ENCODE data around the gene MYBBP1A. TPM values are rescaled to one million over a fixed set of nuclear protein-coding genes. Genes with fewer than 3 reads are reported as not detected.

Gene MYBBP1A
- total and polyA plus RNA-seq, 2 donors (not counting 1 experiment from before 2014, with no cell fraction given): 72.4 to 74.4 TPM

GRCh38 chr17:4548721-4549531 lies 6.3 kb downstream of the MYBBP1A start:
- H2AFZ ChIP-seq (ENCODE audit: insufficient read depth, low read depth, low read length, poor library complexity, severe bottlenecking): no peak overlapping the region
- no peak overlapping the region for H3K4me3 ChIP-seq (ENCODE audit: control extremely low read depth in 1 of 5, extremely low read depth in 1 of 5, insufficient read depth in 1 of 5, low read depth in 2 of 5, low read length in 4 of 5)
- H3K79me2 ChIP-seq (ENCODE audit: control insufficient read depth, insufficient read depth, low read length): peaks cover 9% of the 10 kb centered on the region
- H3K9me3 Mint-ChIP-seq (ENCODE audit: insufficient read depth): no peaks in the 10 kb centered on the region
- H3K4me2 ChIP-seq (replicated peaks; ENCODE audit: low read depth, low read length, poor library complexity, severe bottlenecking): no peak overlapping the region
- DNase-seq (no peak), ATAC-seq (ENCODE audit: low read depth) (no peak)
- intact Hi-C loops (cut with micrococcal nuclease): no loop called here
- H4K20me1 ChIP-seq (ENCODE audit: control insufficient read depth, insufficient read depth, low read length, poor library complexity, severe bottlenecking): peaks cover 4% of the 10 kb centered on the region
- H3K4me3 Mint-ChIP-seq: no peak overlapping the region
- no peak overlapping the region for H3K9ac ChIP-seq (ENCODE audit: low read length)
- WGBS (ENCODE audit: insufficient coverage): 93% methylated on average over 24 of the region's 24 CpGs
- TF ChIP-seq CTCF (IDR thresholded peaks at IDR 0.05): no peak
- TF ChIP-seq EZH2 (IDR thresholded peaks at IDR 0.05; ENCODE audit: borderline replicate concordance, insufficient read depth, low read depth, low read length, poor library complexity, severe bottlenecking): no peak
- H3K36me3 ChIP-seq (replicated peaks in 1 of 2; ENCODE audit: control extremely low read depth in 1 of 2, control insufficient read depth in 1 of 2, extremely low read depth in 1 of 2, insufficient read depth in 2 of 2, low read length in 1 of 2): peaks cover 0 to 78% of the 10 kb centered on the region in 2 experiments
- ChIA-PET POLR2A (no interaction called here), CTCF (interaction anchor here (0.6 kb wide), 1 partner anchor 118 kb away, joined by 3 read pairs; no protein-coding TSS in a partner anchor)
- H3K27ac Mint-ChIP-seq: no peak overlapping the region
- H3K27me3 Mint-ChIP-seq: no peaks in the 10 kb centered on the region
- H3K4me1 ChIP-seq (ENCODE audit: control insufficient read depth in 2 of 2, insufficient read depth in 2 of 2, low read length in 2 of 2): peaks cover 3 to 4% of the 10 kb centered on the region in 2 donors
- H3K4me1 Mint-ChIP-seq: peaks cover 5% of the 10 kb centered on the region
- H3K9me3 ChIP-seq (ENCODE audit: control extremely low read depth in 1 of 3, control insufficient read depth in 2 of 3, insufficient read depth in 1 of 3, low read length in 2 of 3): no peaks in the 10 kb centered on the region
- no peaks in the 10 kb centered on the region for H3K27me3 ChIP-seq (replicated peaks in 1 of 4; ENCODE audit: control extremely low read depth in 1 of 4, control insufficient read depth in 3 of 4, insufficient read depth in 4 of 4, low read length in 3 of 4)
- no peak overlapping the region for H3K27ac ChIP-seq (ENCODE audit: low read length in 2 of 2)

- intact Hi-C loops (cut with micrococcal nuclease): no loop called here
- Histone ChIP-seq H3K36me3 (replicated peaks in 1 of 2; ENCODE audit: control extremely low read depth in 1 of 2, control insufficient read depth in 1 of 2, extremely low read depth in 1 of 2, insufficient read depth in 2 of 2, low read length in 1 of 2) (peaks cover 0 to 85% of the 10 kb centered on the region in 2 experiments), H3K4me2 (replicated peaks; ENCODE audit: low read depth, low read length, poor library complexity, severe bottlenecking) (no peak overlapping the region), H3K4me3 (ENCODE audit: control extremely low read depth in 1 of 5, extremely low read depth in 1 of 5, insufficient read depth in 1 of 5, low read depth in 2 of 5, low read length in 4 of 5) (no peak overlapping the region), H3K9ac (ENCODE audit: low read length) (no peak overlapping the region), H3K4me1 (ENCODE audit: control insufficient read depth in 2 of 2, insufficient read depth in 2 of 2, low read length in 2 of 2) (no peaks in the 10 kb centered on the region), H3K79me2 (ENCODE audit: control insufficient read depth, insufficient read depth, low read length) (peaks cover 2% of the 10 kb centered on the region), H2AFZ (ENCODE audit: insufficient read depth, low read depth, low read length, poor library complexity, severe bottlenecking) (no peak overlapping the region), H3K9me3 (ENCODE audit: control extremely low read depth in 1 of 3, control insufficient read depth in 2 of 3, insufficient read depth in 1 of 3, low read length in 2 of 3) (no peaks in the 10 kb centered on the region), H3K27ac (ENCODE audit: low read length in 2 of 2) (no peak overlapping the region), H3K27me3 (replicated peaks in 1 of 4; ENCODE audit: control extremely low read depth in 1 of 4, control insufficient read depth in 3 of 4, insufficient read depth in 4 of 4, low read length in 3 of 4) (no peaks in the 10 kb centered on the region), H4K20me1 (ENCODE audit: control insufficient read depth, insufficient read depth, low read length, poor library complexity, severe bottlenecking) (no peaks in the 10 kb centered on the region)
- Mint-ChIP-seq H3K4me1 (no peaks in the 10 kb centered on the region), H3K27ac (no peak overlapping the region), H3K4me3 (no peak overlapping the region), H3K9me3 (ENCODE audit: insufficient read depth) (no peaks in the 10 kb centered on the region), H3K27me3 (no peaks in the 10 kb centered on the region)
- ChIA-PET POLR2A (no interaction called here), CTCF (no interaction called here)
- no peak for TF ChIP-seq CTCF (IDR thresholded peaks at IDR 0.05)
- no peak for TF ChIP-seq EZH2 (IDR thresholded peaks at IDR 0.05; ENCODE audit: borderline replicate concordance, insufficient read depth, low read depth, low read length, poor library complexity, severe bottlenecking)
- WGBS (ENCODE audit: insufficient coverage): 99% methylated on average over 18 of the region's 18 CpGs
- DNase-seq (no peak), ATAC-seq (ENCODE audit: low read depth) (no peak)
Measured at GRCh38 chr17:4548061-4548461, 7.1 kb downstream of the MYBBP1A start.

Measured in B cell (primary cell).